ENCODE results near the gene MSI1. TPM values are rescaled to one million over a fixed set of nuclear protein-coding genes. Genes with fewer than 3 reads are reported as not detected.

Gene MSI1
- total and polyA plus RNA-seq, 2 of the 13 experiments (the other 11 are each of a cell fraction or from before 2014, with no cell fraction given): 0.09 to 0.46 TPM

GRCh38 chr12:120378036-120378435, 9.1 kb upstream of the MSI1 start:
- Histone ChIP-seq H4K20me1 (ENCODE audit: insufficient read depth, low read length) (no peaks in the 10 kb centered on the region), H3K9ac (ENCODE audit: insufficient read depth, low read depth, low read length) (no peak overlapping the region), H3K9me3 (ENCODE audit: low read length) (no peaks in the 10 kb centered on the region), H3K4me2 (ENCODE audit: low read depth, low read length) (no peak overlapping the region), H3K4me1 (ENCODE audit: insufficient read depth, low read length) (peaks cover 63% of the 10 kb centered on the region), H2AFZ (ENCODE audit: low read length) (no peak overlapping the region), H3K27me3 (ENCODE audit: control insufficient read depth in 1 of 2, insufficient read depth in 2 of 2, low read length in 2 of 2) (peaks cover 0 to 27% of the 10 kb centered on the region in 2 experiments; a peak in 1 of 5 replicates), H3K36me3 (replicated peaks in 1 of 2; ENCODE audit: control insufficient read depth in 1 of 2, insufficient read depth in 2 of 2, low read length in 2 of 2) (no peaks in the 10 kb centered on the region), H3K4me3 (replicated peaks in 1 of 3; ENCODE audit: insufficient read depth in 1 of 3, low read depth in 2 of 3, low read length in 3 of 3) (no peak overlapping the region), H3K79me2 (ENCODE audit: insufficient read depth, low read length) (no peaks in the 10 kb centered on the region), H3K27ac (ENCODE audit: extremely low read length, insufficient read depth, low read length) (no peak overlapping the region)
- TF ChIP-seq CSRNP2 (CRISPR knock-in tag; conservative IDR thresholded peaks at IDR 0.05; ENCODE audit: low read depth) (no peak), HNF1A (IDR thresholded peaks at IDR 0.05; ENCODE audit: low read depth) (no peak), HNF1A (CRISPR knock-in tag; IDR thresholded peaks at IDR 0.05; ENCODE audit: borderline replicate concordance) (no peak), ZNF207 (IDR thresholded peaks at IDR 0.05; ENCODE audit: borderline replicate concordance) (no peak)
- in situ Hi-C loops (cut with HindIII; ENCODE audit: extremely low pct_ligation_motif_present, low pct_unique_long_range_greater_than_20kb) (no loop called here), intact Hi-C loops (cut with micrococcal nuclease; ENCODE audit: unreplicated experiment) (no loop called here)
- POLR2A ChIA-PET: no interaction called here
- WGBS (ENCODE audit: low lambda C conversion rate): 36% methylated on average over 5 of the region's 5 CpGs
- CTCF ChIA-PET (ENCODE audit: low intra/inter-chr PET ratio, low total read pairs): no interaction called here
- ATAC-seq: no peak
- FAIRE-seq: no peak
- DNase-seq (ENCODE audit: low spot score): no peak
- no TSS peak for BruUV-seq (replicated peaks)
